GM18520 (cell line): ENCODE data around the gene REC114.
"Not testable (repeated sequence)": the region's sequence is repeated elsewhere in the genome, so short reads cannot be mapped to it uniquely, and the experiment has no call there.

Experiments
- ATAC-seq: cut with Tn5 transposase; IDR thresholded peaks from one replicate; pipeline ENCODE4 v1.9.1; 2021; ENCODE audit not compliant: unreplicated experiment

Gene REC114

DNA sequence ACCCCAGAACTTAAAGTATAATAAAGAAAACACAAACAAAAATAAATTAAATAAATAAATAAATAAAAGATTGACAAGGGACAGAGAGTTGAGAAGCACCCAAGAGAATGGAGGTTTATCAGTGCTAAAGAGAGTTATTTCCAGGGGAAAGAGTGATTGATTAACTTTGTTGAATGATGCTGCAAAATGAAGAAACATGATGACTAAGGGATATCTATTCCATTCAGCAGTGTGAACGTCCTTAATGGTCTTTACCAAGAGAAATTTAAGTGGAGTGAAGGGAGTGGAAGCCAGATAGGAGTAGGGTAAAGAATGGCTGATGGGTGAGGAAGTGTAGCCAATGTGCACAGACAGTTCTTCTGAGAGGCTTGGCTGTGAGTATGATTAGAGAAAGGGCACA lies 11.1 kb downstream of the REC114 start:
- ATAC-seq, result no peak

DNA sequence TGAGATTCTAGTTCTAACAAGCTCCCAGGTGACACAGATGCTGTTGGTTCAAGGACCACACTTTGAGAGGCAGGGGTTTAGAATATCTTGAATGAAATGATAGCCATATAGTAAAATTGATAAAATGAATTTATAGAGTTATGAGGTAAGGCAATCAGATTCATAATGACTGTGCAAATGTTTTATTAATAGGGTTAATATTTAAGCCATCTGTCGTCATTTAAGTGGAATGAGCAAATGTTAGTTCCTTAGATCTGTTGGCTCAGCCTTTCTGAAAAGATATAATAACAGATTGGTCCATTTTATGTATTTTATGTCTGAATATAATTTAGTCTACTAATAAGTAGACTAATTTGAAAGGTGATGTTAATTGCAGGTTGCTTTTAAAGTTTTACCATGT lies 12.9 kb downstream of the REC114 start:
- ATAC-seq, result no peak

DNA sequence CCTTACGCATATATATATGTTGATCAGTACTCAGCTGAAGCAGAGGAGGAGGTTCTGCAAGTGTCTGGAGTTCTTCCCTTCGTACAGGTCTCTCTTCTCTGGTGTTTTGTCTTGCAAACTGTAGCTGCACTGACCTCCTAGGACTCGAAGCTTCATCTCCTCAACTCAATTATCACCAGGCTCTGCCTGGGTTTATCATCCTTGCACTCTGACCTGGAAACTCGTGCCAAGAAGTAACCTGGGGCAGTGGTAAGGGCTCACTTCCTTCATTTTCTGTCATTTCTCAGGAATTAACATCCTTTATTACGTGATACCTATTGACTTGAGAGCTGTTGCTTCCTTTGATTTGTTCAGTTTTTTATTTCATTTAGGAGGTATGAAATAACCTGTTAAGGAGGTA lies 14.4 kb downstream of the REC114 start:
- no peak for ATAC-seq

DNA sequence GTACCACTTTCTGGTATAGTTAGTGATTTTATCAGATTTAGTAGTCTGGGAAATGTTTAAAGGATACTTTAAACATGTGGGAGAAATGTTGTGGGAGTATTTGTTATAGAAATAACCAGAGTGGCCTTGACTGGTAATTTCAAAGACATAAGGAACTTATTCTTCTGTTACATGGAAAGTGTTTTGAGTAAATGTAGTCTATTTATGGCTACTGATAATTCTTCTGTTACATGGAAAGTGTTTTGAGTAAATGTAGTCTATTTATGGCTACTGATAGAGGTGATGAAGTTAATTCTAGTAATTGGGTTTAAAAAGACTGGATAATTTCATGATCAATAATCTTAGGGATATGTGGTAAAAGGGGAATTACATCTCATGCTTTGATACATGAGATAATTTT lies 17.7 kb downstream of the REC114 start:
- ATAC-seq, result no peak

DNA sequence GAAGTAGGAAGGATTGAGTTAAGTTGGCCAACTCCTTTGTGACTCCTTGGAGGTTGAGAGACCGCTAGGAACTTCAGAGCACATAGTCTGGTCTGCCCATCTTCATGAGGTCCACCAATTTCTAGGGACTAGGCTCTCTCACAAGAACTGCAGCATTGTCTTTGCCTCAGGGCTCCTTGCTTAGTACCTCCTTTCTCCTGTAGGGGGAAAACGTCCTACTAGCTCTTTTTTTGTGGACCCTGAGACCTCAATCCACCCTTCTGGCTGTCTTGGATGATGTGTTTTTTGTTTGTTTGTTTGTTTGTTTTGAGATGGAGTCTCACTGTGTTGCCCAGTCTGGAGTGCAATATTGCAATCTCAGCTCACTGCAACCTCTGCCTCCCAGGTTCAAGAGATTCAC lies 21.6 kb downstream of the REC114 start:
- ATAC-seq, result no peak

DNA sequence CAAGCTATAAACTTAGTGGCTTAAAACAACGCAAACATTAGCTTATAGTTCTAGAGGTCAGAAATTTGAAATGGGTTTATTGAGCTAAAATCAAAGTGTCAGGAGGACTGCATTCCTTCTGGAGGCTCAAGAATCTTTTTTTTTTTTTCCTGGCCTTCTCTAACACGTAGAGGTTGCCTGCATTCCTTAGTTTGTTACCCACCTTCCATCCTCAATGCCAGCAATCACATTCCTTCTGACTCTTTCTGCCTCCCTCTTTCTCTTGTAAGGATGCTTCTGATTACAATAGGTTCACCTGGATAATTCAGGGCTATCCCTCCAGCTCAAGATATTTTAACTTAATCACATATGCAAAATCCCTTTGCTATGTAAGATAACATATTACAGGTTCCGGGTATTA lies 24.8 kb downstream of the REC114 start:
- ATAC-seq, result no peak

DNA sequence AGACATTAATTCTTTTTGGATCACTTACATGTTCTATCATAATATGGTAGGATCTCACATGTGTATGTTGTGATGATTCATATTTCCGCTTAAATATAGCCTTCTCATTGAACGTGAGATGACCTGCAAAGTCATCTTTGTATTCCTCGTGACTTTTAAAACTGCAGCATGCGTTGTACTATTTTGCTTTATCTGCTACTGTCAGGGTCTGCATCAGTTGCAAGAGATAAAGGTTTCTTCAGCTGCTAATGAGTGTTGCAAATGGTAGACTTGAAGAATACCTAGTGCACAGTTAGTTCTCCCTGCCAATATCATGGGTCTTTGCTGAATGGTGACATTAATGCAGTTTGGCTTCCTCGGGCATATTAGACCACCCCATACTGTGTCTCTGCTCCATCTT lies 31.8 kb downstream of the REC114 start:
- ATAC-seq, result no peak

DNA sequence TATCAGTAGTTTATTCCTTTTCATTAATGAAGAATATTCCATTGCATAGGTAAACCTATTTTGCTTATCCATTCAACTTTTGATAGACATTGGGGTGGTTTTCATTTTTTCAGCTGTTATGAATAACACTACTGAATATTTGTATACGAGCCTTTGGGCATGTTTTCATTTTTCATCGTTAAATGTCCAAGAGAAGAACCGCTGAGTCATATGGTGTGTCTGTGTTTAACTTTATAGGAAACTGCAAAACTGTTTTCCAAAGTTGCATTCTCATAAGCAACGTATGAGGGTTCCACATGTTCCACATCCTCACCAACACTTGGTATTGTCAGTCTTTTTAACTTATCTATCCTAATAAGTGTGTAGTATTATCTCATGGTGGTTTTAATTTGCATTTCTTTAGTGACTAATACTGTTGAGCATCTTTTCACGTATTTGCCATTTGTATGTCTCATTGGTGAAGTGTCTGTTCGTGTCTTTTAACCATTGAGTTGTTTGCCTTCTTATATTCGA lies 33.8 kb downstream of the REC114 start:
- no peak for ATAC-seq

DNA sequence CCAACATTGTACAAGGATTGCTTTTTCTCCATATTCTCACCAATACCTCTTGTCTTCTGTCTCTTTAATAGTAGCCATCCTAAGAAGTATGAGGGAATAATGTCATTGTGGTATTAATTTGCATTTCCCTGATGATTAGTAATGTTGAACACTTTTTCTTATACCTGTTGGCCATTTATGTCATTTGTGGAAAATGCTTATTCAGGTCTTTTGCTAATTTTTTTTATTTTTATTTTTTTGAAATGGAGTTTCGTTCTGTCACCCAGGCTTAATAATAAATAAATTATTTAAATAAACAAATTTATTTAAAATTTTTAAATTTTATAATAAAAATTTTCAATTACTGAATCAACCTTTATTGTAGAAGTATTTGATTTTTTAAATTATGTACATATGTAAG lies 37.1 kb downstream of the REC114 start:
- no peak for ATAC-seq

DNA sequence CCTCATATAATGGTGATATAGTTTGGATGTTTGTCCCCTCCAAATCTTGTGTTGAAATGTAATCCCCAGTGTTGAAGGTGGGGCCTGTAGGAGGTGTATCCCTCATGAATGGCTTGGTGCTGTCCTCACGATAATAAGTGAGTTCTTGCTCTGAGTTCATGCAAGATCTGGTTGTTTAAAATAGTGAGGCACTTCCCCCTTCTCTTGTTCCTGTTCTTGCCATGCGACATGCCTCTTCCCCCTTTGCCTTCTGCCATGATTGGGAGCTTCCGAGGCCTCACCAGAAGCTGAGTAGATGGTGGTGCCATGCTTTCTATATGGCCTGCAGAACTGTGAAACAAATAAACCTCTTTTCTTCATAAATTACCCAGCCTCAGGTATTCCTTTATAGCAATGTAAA lies 39.2 kb downstream of the REC114 start:
- no peak for ATAC-seq

DNA sequence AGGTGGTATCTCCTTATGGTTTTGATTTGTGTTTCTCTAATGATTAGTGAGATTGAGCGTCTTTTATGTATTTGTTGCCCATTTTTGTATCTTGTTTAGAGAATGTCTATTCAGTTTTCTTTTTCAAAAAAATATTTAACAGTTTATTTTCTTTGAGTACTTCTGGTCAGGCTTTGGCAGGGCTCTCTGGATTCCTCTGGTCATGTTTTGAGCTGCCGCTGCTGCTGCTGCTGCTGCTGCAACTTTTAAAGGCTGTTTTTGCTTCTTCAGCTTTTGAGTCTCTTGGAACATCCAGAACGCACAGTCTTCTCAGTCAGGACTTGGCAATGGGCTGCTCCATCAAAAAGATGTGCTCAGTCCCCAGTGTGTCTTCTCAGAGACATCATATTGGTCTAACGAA lies 40.1 kb downstream of the REC114 start:
- ATAC-seq, result no peak

DNA sequence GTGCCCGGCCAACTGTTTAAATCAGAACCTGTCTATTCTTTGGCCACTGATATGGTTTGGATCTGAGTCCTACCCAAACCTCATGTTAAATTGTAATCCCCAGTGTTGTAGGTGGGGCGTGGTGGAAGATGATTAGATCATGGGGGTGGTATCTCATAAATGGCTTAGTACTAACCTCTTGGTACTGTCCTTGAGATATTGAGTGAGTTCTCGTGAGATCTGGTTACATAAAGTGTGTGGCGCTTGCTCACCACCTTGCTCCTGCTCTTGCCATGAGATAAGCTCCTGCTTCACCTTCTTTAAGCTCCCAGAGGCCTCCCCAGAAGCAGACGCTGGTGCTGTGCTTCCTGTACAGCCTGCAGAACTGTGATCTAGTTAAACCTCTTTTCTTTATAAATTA lies 42.4 kb downstream of the REC114 start:
- ATAC-seq, result no peak

DNA sequence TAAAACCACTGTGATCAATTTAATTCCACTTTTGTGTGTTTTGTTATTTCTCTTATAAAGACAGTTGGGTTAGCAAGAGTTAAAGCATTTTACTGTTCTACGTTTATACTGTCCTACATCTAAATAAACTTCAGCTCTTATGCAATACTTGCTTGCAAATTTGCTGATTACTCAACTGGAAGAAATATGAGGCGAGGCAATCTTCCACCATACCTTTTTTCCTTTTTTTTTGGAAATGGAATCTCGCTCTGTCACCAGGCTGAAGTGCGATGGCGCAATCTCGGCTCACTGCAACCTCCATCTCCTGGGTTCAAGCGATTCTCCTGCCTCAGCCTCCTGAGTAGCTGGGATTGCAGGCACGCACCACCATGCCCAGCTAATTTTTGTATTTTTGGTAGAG lies 42.9 kb downstream of the REC114 start:
- ATAC-seq, result not testable (repeated sequence)

DNA sequence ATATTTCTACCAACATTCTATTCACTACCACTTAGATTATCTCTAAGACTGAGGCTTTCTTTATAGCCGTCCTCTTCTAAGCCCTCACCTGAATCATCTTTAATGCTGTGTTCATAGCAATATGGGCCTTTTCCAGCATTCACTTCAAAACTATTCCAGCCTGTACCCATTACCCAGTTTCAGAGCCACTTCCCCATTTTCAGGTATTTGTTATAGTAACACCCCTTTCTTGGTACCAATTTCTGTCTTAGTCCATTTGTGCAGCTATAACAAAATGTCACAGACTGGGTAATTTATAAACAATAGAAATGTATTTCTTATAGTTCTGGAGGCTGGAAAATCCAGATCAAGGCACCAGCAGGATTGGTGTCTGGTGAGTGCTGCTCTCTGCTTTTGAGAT lies 45.7 kb downstream of the REC114 start:
- no peak for ATAC-seq

DNA sequence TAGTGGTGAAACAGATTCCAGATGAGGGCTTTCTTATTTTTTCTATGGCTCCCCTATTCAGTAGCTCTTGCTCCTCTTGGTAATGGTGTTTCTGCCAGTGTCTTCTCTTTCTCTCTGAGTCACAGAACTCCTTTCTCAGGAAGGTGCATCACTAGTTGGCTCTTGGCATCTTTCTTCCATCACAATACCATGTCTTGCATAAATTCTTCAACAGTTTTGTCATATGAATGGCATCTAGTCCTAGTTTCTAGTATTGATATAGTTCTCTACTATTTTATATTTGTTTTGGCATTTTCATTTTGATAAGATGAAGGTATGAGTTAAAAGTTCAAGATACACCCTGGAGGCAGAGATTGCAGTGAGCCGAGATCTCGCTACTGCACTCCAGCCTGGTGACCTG lies 51.0 kb downstream of the REC114 start:
- no peak for ATAC-seq

DNA sequence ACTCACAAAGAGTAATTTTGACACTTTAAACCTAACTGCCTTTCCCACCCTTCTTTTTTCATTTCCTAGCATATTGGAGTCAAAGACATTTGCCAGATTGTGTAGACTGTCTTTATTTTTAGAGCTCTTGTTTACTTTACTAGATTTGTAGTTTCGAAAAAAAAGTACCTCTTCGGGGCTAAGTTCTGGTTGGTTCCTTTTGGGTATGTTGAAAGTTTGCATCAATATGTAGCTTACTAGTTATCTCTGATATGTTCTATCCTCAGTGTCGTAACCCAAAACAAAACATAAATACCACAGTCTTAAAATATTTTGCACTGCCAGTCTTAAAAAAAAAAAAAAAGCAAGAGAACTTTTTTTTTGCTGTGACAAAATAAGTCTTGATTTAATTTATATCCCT lies 52.2 kb downstream of the REC114 start:
- ATAC-seq, result no peak

DNA sequence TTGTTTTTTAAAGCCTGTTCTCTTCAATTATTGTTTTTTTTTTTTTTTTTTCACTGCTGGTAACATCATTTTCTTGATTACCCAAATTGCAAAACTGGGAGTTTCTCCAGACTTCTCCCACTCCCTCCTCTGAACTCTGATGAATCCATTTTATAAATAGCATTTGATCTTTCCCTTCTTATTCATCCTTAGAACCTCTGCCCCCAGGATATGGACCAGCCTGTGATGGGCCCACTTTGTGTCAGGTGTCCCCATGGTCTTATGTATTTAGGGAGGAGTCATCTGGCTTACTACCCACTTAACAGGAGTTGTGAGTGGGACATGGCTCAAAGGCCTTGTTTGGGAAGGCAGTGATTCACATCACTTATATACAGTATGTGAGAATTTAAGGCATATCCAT lies 57.7 kb downstream of the REC114 start:
- no peak for ATAC-seq

DNA sequence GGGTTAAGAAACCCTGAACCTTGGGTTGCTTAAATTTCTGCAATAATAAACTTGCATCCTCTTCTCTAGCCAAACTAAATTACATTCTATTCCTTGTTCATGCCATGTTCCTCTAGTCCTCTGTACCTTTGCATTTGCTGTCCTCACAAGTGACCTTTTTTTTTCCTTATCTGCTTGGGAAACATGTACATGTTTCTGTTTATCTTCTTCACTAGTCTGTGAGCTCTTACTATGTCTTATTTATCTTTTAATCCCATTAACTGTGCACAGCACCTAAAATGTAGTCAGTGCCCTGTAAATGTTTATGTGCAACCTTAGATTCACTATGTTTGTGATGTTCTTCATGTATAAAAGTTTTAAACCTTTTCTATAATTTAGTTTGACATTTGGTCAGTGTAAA lies 61.9 kb downstream of the REC114 start:
- ATAC-seq, result no peak

DNA sequence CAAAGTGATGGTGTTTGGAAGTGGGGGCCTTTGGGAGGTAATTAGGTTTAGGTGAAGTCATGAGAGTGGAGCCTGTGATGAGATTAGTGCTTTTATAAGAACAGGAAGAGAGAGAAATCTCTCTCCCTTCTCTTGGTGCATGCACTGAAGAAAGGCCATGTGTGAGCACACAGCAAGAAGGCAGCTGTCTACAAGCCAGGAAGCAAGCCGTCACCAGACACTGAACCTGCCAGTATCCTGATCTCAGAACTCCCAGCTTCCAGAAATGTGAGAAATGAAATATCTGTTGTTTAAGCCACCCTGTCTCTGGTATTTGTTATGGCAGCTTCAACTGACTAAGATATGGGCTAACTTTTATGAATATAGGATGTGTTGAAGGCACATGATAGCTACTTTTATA lies 72.6 kb downstream of the REC114 start:
- ATAC-seq, result no peak

DNA sequence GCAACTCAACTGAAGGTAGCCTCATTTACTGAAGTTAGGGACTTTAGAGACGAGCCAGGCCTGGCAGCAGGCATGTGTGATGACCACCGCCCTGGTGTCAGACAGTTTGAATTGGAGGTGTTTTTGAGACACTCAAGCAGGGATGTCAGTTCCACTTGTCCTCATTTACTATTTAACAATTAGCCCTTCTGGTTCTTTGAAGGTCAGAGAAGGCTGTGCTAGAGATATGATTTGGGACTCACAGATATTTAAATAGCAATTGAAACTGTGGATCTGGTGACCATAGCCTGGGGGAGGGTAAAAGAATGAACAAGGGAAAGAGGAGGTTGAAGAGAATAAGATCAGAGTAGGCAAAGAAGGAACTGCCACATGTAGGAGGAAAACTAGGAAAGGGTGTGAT lies 74.6 kb downstream of the REC114 start:
- ATAC-seq, result no peak

DNA sequence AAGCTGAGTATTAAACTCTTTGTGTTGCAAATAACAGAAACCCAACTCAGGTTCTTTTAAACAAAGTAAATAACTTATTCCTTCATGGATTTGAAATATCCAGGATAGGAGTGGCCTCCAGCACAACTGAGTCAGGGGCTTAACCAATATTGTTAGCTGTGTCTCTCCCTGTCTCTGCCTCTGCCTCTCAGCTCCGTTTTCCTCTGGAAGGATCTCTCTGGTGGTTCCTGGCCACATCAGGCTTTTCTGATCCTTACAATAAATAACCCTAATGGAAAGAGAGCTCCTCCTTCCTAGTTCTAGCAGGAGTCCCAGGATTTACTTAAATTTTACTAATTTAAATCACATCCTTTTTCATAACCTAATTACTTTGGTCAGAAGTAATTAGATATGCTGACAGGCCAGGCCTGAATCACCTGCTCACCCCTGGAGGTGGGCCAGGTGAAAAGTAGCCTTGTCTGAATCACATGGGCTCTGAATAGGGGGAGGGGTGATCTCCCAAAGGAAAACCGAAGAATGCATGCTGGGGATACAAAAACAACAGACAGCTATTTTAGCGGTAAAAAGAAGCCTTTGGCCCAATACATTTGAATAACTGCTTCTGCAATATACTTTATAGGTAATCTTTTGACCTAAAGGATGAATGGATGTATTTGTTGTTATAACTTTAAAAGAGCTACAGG lies 75.4 kb downstream of the REC114 start:
- no peak for ATAC-seq

DNA sequence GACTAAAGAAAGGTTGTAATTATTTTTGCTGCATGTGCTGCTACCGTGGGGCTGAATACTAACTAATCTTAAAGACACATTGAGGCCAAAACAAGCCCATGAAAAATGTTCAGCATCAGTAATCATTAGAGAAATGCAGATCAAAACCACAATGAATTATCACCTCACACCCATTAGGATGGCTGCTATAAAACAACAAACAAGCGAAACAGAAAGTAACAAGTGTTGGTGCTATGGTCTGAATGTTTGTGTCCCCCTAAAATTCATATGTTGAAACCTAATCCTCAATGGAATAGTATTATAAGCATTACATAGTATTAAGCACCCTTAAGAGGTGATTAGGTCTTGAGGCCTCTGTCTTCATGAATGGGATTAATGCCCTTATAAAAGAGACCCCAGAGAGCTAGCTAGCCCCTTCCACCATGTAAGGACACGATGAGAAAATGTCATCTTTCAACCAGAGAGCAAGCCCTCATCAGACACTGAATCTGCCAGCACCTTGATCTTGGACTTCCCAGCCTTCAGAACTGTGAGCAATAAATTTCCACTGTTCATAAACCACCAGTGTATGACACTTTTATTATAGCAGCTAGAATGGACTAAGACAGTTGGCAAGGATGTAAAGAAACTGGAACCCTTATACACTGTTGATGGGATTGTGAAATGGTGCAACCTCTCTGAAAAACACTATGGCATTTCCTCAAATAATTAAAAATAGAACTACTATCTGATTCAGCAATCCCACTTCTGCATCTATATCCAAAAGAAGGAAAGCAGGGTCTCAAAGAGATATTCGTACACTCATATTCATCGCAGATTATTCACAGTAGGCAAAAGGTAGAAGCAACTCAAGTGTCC lies 76.1 kb downstream of the REC114 start:
- no peak for ATAC-seq
